GM18951 (cell line): ENCODE results near the gene APLF.

Experiments
- POLR2A ChIP-seq: IDR thresholded peaks from 4 replicates; pipeline ENCODE4 v1.6.1; 2011; ENCODE audit warnings: mild to moderate bottlenecking; ENCODE audit not compliant: insufficient read length, insufficient read depth; ENCODE audit errors: extremely low read depth
- in situ Hi-C: fragments of 300-500 bp; cut with MboI; formaldehyde crosslinking; loops from one replicate; pipeline ENCODE4 v1.12.0; 2022; ENCODE audit warnings: low sequenced_read_pairs, mixed read lengths, inconsistent platforms; ENCODE audit not compliant: unreplicated experiment

APLF gene

DNA sequence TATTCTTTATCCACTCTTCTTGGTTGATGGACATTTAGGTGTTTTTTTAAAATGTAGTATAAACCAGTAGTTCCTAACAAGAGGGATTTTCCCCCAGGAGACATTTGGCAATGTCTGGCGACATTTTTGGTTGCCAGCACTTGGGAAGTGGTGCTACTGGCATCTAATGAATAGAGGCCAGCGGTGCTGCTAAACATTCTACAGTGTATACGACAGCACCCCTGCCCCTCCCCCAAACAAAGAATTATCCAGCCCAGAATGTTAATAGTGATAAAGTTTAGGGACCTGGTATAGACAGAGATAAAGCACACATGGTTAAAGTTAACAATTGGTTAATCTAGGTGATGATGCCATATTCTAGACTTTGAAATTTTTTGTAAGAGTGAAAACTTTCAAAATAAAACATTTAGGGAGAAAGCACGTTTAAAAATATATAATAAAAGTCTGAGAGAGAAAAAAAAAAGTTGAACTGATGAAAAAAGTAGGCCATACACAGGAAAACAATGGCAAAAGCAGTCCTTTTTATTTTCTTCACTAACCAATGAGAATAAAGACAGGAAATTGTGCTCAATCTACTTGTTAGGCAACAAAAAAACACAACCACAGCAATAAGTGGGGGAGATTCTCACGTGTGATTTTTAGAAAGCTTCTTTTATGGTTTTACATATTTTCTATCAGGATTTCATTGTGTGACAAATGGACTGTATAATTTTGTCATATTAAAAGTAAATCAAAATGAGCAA, 15.1 kb upstream of the APLF start:
- in situ Hi-C loops = no loop called here
- no peak for TF ChIP-seq POLR2A

DNA sequence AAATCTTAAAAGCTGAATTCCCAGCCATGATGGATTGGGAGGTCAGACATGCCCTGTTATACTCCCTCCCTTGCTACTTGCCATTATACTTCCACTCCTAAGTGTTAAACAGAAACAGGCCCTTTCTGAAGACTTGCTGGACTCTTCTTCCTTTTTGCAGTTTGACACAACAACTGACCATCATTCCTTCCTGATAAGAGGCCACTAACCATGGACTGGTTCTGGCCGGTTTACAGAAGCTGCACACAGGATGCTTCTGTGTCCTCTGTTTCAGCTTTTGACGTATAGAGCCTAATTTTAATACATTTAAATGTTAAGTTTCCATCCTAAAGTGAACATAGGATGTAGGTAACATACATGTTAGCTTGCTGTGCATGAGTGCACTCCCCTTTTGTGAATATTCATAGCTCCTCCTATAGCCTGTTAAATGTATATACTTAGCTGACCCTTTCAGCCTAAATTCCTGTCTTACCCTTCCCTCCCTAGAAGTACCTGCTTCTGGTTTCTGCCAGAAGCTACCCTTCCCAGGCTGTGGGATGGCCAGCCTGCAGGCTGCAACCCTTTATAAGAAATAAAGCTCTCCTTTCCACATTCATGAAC, 13.5 kb upstream of the APLF start:
- in situ Hi-C loops = no loop called here

DNA sequence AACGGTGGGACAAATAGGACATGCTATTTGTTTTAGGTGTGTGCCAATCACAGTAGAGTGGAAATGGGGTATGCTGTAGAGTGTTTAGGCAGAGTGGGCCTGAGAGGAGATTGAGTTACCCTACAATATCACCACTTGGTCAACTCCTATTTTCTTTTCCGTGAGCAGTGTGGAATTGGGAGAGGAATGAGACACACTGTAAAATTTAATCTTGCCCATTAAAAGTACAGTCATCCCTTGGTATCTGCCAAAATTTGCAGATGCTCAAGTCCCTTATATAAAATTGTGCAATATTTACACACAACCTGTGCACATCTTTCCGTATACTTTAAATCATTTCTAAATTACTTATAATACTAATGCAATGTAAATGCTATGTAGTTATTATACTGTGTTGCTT, 12.7 kb upstream of the APLF start:
- TF ChIP-seq POLR2A = no peak
- in situ Hi-C loops = no loop called here

More for the DNA sequence above, 13.5 kb upstream of the APLF start:
- TF ChIP-seq POLR2A = no peak

DNA sequence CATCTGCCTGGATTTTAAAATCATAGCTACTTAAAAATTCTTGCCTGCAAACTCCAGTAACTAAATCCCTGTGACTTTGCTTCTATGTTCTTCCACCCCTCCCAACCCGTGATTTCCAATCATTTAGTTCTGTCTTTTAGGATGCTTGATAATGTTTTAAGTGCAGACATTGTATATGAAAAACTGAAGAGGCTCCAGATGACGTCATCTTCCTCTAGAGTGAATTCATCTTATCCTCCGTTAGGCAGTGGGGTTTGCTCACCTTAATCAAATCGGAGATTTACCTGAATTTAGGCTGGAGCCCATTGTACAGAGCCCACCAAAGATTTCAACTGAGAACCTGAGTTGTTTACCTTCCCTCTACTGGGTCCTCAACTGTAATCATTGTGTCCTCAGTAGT, 11.2 kb upstream of the APLF start:
- no peak for TF ChIP-seq POLR2A
- in situ Hi-C loops = no loop called here

DNA sequence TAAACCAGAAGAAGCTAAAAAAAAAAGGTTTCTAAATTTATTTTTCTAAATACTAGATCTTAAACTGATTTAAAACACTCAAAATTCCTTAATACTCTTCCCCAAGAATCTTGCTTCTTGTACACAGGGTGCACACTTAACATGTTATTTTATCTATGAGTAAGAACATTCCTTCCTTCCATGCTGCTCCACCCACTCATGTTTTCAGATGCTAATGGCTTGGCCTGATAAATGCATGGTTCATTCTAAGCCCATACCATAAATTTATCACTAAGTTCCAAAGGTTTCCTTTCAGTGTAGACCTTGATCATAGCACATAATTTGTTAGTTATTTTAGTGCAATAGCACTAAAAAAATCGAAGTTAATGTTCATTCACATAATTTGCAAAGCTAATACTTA, 8.4 kb upstream of the APLF start:
- no peak for TF ChIP-seq POLR2A
- in situ Hi-C loops = no loop called here

DNA sequence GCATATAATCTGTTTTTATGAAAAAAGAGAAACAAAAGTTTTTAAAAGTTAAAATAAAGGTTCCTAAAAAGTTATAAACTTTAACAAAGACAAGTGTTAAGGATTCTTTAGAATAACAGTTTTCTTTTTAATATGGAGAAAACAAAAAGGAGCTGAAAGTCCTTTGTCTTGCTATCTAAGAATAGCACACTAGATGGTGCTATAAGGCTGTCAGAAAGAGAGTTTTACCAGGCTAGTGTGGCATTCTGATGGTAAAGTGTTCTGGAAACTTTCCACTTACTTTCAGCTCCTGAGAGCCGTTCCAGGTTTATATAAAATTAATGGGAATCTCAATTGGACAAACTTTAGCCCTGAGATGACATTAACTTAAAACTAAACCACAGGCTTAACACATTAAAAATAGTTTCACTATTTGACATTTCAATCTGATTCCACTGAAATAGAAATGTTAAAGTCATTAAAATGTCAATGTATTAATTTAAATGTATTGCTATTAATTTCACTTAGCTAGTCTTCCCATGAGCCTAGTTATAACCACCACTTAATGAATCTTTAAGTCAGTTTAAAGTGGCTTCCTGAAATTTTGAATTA, 4.0 kb upstream of the APLF start:
- in situ Hi-C loops = no loop called here
- no peak for TF ChIP-seq POLR2A

DNA sequence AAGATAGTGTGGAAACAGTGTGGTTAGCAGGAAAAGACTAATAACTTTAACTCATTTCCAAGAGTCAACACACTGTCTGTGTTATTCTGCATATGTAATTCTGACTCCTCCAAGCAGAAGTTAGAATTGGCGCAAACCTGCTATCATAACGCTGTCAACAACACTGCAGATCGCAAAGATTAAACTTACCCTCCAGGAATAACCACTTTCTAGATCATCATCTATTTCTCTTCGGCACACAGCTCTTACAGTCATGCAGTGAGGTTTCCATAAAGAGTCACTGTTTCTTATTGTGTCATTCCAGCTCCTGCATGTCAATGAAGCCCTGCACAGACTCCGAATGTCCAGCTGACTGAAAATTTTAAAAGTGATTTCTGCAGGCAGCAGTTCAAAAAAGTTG, 2.7 kb upstream of the APLF start:
- in situ Hi-C loops = no loop called here
- no peak for TF ChIP-seq POLR2A

DNA sequence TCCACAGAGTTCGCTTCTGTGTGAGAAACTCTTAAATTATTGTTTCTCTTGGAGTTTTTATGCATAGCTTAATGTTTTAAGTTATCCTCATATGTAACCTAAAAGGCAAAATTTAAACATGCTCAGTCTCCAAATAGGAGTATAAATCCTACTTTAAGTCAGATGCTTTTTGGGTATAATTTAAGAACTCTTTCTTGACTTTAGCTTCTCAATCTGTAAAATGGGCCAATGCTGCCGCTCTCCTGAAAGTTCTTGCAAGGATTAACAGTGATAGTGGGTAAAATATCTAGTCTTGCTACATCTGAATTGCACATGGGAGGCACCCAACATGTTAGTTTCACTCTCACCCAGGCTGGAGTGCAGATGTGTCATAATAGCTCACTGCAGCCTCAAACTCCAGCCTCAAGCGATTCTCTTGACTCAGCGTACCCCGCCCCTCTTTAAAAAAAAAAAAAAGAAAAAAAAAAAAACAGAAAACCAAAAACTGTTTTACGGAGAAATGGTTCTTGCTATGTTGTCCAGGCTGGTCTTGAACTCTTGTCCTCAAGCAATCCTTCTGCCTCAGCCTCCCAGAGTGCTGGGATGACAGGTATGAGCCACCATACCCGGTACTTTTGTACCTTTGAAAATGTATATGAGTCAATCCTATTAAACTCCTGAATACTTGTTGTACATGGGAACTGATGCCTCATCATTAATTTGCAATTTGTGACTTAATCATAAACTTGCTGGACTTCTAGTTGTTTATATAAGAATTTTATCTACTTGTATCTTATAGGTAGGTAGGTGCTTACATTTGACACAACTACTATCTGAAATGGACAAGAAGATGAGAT, 2.1 kb upstream of the APLF start:
- no peak for TF ChIP-seq POLR2A
- in situ Hi-C loops = no loop called here

DNA sequence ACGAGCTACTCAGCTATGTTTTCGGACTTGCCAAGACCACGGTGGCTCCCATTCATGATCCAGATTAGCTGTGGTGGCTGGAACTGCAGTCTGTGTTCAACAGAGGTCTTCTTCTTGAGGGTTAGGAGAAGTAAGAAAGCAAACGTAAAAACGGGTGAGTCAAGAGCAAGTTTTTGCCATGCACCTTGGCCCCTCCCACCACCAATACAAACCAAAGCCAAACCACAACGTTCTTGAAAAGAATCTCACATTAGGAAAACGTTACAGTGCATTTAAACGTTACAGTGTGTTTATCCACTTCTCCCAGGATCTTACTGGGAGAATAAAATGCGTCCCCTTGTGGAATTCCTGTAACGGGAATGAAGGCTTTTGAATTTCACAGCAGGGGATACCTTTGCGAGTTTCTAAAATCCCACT, 1.0 kb upstream of the APLF start:
- no peak for TF ChIP-seq POLR2A
- in situ Hi-C loops = no loop called here

DNA sequence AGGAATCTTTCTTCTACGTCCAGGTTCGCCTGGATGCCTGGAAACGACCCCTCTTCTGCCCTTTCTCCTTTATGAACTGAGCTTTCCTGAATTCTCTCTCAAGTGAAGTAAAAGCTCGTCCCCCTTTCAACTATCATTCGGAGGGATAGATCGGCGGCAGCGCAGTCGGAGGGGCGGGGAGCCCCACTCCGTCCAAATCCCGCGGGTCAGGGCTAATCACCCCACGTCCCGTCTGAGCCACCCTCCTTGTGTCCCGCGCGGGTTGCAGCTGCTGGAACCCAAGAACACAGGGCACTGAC, 658 bp upstream of the APLF start:
- TF ChIP-seq POLR2A = no peak
- in situ Hi-C loops = no loop called here

DNA sequence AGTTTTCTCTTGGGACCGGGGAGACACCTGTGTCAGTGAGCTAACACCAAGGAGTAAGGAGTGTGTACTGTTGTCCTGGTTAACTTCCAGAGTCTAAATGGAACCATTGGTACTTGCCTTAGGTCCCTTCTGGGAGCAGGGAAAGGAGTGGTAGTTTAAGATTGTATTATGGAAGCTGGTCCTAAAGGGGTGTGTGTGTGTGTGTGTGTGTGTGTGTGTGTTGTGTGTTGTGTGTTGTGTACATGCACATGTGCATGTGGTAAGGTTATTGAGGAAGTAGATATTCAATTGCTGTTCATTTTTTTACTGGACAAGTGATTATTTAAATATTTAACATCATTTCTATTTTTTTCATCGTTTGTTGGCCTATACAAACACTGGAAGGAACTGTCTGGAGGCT, 1.4 kb downstream of the APLF start:
- no peak for TF ChIP-seq POLR2A

DNA sequence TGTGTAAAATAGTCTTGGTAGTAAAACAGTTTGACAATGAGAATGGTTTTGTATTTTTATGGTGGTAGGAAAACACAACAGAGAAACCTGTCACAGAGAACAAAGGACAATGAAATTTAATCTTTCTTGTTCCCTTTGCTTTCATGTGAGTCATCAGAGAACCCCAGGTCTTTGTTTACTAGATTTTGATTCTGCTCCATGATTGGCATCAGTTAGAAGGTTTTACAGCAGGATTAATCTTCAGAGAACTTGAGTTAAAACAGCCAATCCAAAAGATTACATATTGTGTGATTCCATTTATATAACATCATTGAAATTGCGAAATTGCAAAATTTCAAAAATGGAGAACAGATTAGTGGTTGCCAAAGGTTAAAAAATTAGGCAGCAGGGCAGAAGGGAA, 2.5 kb downstream of the APLF start:
- TF ChIP-seq POLR2A = no peak
- in situ Hi-C loops = no loop called here

More for the DNA sequence above, 1.4 kb downstream of the APLF start:
- in situ Hi-C loops = no loop called here

DNA sequence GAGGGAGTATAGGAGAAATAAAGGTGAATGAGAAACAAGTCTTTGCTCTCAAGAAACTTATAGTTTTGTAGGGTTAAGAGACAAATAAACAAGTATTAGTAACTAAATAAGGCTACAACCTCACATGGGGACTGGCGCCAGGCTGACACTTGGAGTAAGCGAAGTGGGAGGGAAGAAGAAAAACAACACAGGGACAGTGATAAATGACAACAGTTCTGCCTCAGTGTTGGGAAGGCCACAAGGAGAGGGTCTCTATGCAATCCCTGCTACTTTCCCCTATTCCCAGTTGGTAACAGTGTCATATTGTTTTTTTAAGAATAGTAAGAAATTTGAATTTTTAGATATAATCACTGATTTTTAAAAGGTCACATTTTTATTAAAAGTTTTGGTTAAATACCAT, 4.0 kb downstream of the APLF start:
- in situ Hi-C loops = no loop called here
- TF ChIP-seq POLR2A = no peak
